GM12878 (cell line): ENCODE measurements around the gene RBM4.

Experiments
- CREB1 ChIP-seq: IDR thresholded peaks from 2 replicates; pipeline ENCODE4 v1.6.1; 2012; ENCODE audit warnings: low read depth, mild to moderate bottlenecking, inconsistent platforms
- CTCF ChIP-seq, 3 experiments: IDR thresholded peaks in 2 of 3; conservative IDR thresholded peaks in 1 of 3; 2 replicates each; pipeline ENCODE4 v1.5.1; 2011; ENCODE audit warnings: low read depth in 3 of 3, low read length in 3 of 3, mild to moderate bottlenecking in 3 of 3, control low read depth in 2 of 3, moderate library complexity in 2 of 3, inconsistent platforms in 1 of 3, mixed read lengths in 1 of 3; ENCODE audit not compliant: control insufficient read depth in 2 of 3, insufficient read depth in 1 of 3; ENCODE audit errors: extremely low read depth in 1 of 3
- EP300 ChIP-seq, 2 experiments: fragments of 150-350 bp in 1 of 2; IDR thresholded peaks; 2 replicates each; pipeline ENCODE4 v1.6.1; 2011 to 2012; ENCODE audit warnings: low read depth in 2 of 2, low read length in 2 of 2, borderline replicate concordance in 1 of 2, improper control_type of control experiment in 1 of 2, inconsistent platforms in 1 of 2; ENCODE audit not compliant: control insufficient read depth in 1 of 2
- EZH2 ChIP-seq: IDR thresholded peaks from 2 replicates; pipeline ENCODE4 v1.6.1; 2012; ENCODE audit warnings: low read depth, mild to moderate bottlenecking, control low read depth, inconsistent platforms, low read length, borderline replicate concordance; ENCODE audit not compliant: control insufficient read depth
- GABPA ChIP-seq: IDR thresholded peaks from 2 replicates; pipeline ENCODE4 v1.6.1; 2014; ENCODE audit warnings: antibody characterized with exemption, low read depth, mild to moderate bottlenecking, inconsistent platforms
- POLR2A ChIP-seq: IDR thresholded peaks from 2 replicates; pipeline ENCODE4 v1.6.1; 2011; ENCODE audit warnings: low read depth, mild to moderate bottlenecking, low read length
- RAD21 ChIP-seq: IDR thresholded peaks from 2 replicates; pipeline ENCODE4 v1.6.1; 2011; ENCODE audit warnings: mild to moderate bottlenecking, low read depth, low read length, moderate library complexity; ENCODE audit not compliant: insufficient read depth
- SMC3 ChIP-seq: IDR thresholded peaks from 2 replicates; pipeline ENCODE4 v1.6.1; 2011; ENCODE audit warnings: low read length, improper control_type of control experiment, borderline replicate concordance
- ZBTB40 ChIP-seq: fragments of 450-650 bp; IDR thresholded peaks from 2 replicates; pipeline ENCODE4 v1.6.1; 2016; ENCODE audit warnings: mild to moderate bottlenecking, moderate library complexity, borderline replicate concordance

GRCh38 chr11:66670816-66671215 is 32.3 kb downstream of the RBM4 start:
- no peak for TF ChIP-seq EZH2
- TF ChIP-seq ZBTB40: no peak
- TF ChIP-seq CTCF (IDR thresholded peaks at IDR 0.05 in 2 of 3, conservative IDR thresholded peaks at IDR 0.05 in 1 of 3; ENCODE audit: control insufficient read depth in 2 of 3, extremely low read depth in 1 of 3, insufficient read depth in 1 of 3, low read depth in 3 of 3, low read length in 3 of 3): no peak
- no peak for TF ChIP-seq GABPA
- no peak for TF ChIP-seq POLR2A
- no peak for TF ChIP-seq CREB1
- TF ChIP-seq EP300 (IDR thresholded peaks at IDR 0.05; ENCODE audit: borderline replicate concordance in 1 of 2, control insufficient read depth in 1 of 2, low read depth in 2 of 2, low read length in 2 of 2): no peak
- TF ChIP-seq RAD21: no peak
- TF ChIP-seq SMC3: no peak
